Rectal smooth muscle tissue (tissue), 1 donor: Measurements from ENCODE around the gene PCIF1.
"Not testable (repeated sequence)": the region's sequence is repeated elsewhere in the genome, so short reads cannot be mapped to it uniquely, and the experiment has no call there.

Source experiments
- H3K27ac ChIP-seq: one replicate; pipeline ENCODE4 v1.7.0; 2013; ENCODE audit warnings: low read depth, low read length, inconsistent platforms
- H3K27me3 ChIP-seq: one replicate; pipeline ENCODE4 v1.7.0; 2013; ENCODE audit warnings: low read length; ENCODE audit not compliant: control insufficient read depth, insufficient read depth
- H3K36me3 ChIP-seq: one replicate; pipeline ENCODE4 v1.7.0; 2013; ENCODE audit warnings: low read length; ENCODE audit not compliant: control insufficient read depth, insufficient read depth
- H3K4me1 ChIP-seq: one replicate; pipeline ENCODE4 v1.7.0; 2013; ENCODE audit warnings: low read length; ENCODE audit not compliant: control insufficient read depth, insufficient read depth
- H3K4me3 ChIP-seq: one replicate; pipeline ENCODE4 v1.7.0; 2013; ENCODE audit warnings: low read length
- H3K9ac ChIP-seq: one replicate; pipeline ENCODE4 v1.7.0; 2013; ENCODE audit warnings: low read length

Gene PCIF1

GRCh38 chr20:45948742-45949541 lies 14.5 kb downstream of the PCIF1 start:
- peaks cover 74% of the 10 kb centered on the region for H3K36me3 ChIP-seq
- H3K9ac ChIP-seq: no peak overlapping the region
- H3K27me3 ChIP-seq: no peaks in the 10 kb centered on the region
- H3K27ac ChIP-seq: no peak overlapping the region
- H3K4me3 ChIP-seq: no peak overlapping the region
- no peaks in the 10 kb centered on the region for H3K4me1 ChIP-seq

GRCh38 chr20:45949542-45950329 lies 15.3 kb downstream of the PCIF1 start:
- Histone ChIP-seq H3K4me3 (no peak overlapping the region), H3K27ac (no peak overlapping the region), H3K36me3 (peaks cover 67% of the 10 kb centered on the region), H3K9ac (no peak overlapping the region), H3K27me3 (no peaks in the 10 kb centered on the region), H3K4me1 (no peaks in the 10 kb centered on the region)

- Histone ChIP-seq H3K4me1 (no peaks in the 10 kb centered on the region), H3K4me3 (no peak overlapping the region), H3K27ac (no peak overlapping the region), H3K27me3 (no peaks in the 10 kb centered on the region), H3K9ac (no peak overlapping the region), H3K36me3 (peaks cover 61% of the 10 kb centered on the region)
Observed at GRCh38 chr20:45950330-45950646, 15.8 kb downstream of the PCIF1 start.

GRCh38 chr20:45951925-45952834 lies 17.7 kb downstream of the PCIF1 start:
- no peak overlapping the region for H3K27ac ChIP-seq
- no peak overlapping the region for H3K9ac ChIP-seq
- H3K36me3 ChIP-seq: peaks cover 46% of the 10 kb centered on the region
- no peak overlapping the region for H3K4me3 ChIP-seq
- H3K27me3 ChIP-seq: no peaks in the 10 kb centered on the region
- H3K4me1 ChIP-seq: no peaks in the 10 kb centered on the region

GRCh38 chr20:45952861-45953260 lies 18.4 kb downstream of the PCIF1 start:
- Histone ChIP-seq H3K27ac (no peak overlapping the region), H3K27me3 (no peaks in the 10 kb centered on the region), H3K9ac (no peak overlapping the region), H3K4me1 (no peaks in the 10 kb centered on the region), H3K4me3 (no peak overlapping the region), H3K36me3 (peaks cover 49% of the 10 kb centered on the region)

- Histone ChIP-seq H3K9ac (no peak overlapping the region), H3K4me1 (no peaks in the 10 kb centered on the region), H3K36me3 (peaks cover 48% of the 10 kb centered on the region), H3K27me3 (no peaks in the 10 kb centered on the region), H3K27ac (no peak overlapping the region), H3K4me3 (no peak overlapping the region)
Observed at GRCh38 chr20:45953672-45954071, 19.2 kb downstream of the PCIF1 start.

- H3K4me1 ChIP-seq, H3K9ac ChIP-seq, H3K27ac ChIP-seq, H3K27me3 ChIP-seq, H3K4me3 ChIP-seq: not testable (repeated sequence)
- peaks cover 47% of the 10 kb centered on the region for H3K36me3 ChIP-seq
Observed at GRCh38 chr20:45956326-45956725, 21.8 kb downstream of the PCIF1 start.

- Histone ChIP-seq H3K27me3 (no peaks in the 10 kb centered on the region), H3K9ac (no peak overlapping the region), H3K36me3 (peaks cover 47% of the 10 kb centered on the region), H3K4me3 (no peak overlapping the region), H3K4me1 (no peaks in the 10 kb centered on the region), H3K27ac (no peak overlapping the region)
Observed at GRCh38 chr20:45957021-45957941, 22.8 kb downstream of the PCIF1 start.

GRCh38 chr20:45958593-45958992 lies 24.1 kb downstream of the PCIF1 start:
- H3K27me3 ChIP-seq: no peaks in the 10 kb centered on the region
- no peak overlapping the region for H3K9ac ChIP-seq
- peaks cover 51% of the 10 kb centered on the region for H3K36me3 ChIP-seq
- H3K27ac ChIP-seq: no peak overlapping the region
- H3K4me1 ChIP-seq: no peaks in the 10 kb centered on the region
- no peak overlapping the region for H3K4me3 ChIP-seq

- H3K4me1 ChIP-seq: no peaks in the 10 kb centered on the region
- no peak overlapping the region for H3K9ac ChIP-seq
- H3K27ac ChIP-seq: no peak overlapping the region
- no peak overlapping the region for H3K4me3 ChIP-seq
- no peaks in the 10 kb centered on the region for H3K27me3 ChIP-seq
- peaks cover 55% of the 10 kb centered on the region for H3K36me3 ChIP-seq
Observed at GRCh38 chr20:45959126-45959525, 24.6 kb downstream of the PCIF1 start.

- peaks cover 61% of the 10 kb centered on the region for H3K36me3 ChIP-seq
- H3K27me3 ChIP-seq: no peaks in the 10 kb centered on the region
- no peak overlapping the region for H3K27ac ChIP-seq
- H3K9ac ChIP-seq: no peak overlapping the region
- H3K4me3 ChIP-seq: no peak overlapping the region
- no peaks in the 10 kb centered on the region for H3K4me1 ChIP-seq
Observed at GRCh38 chr20:45959956-45960630, 25.6 kb downstream of the PCIF1 start.
